Epithelial cell of umbilical artery (primary cell): ENCODE measurements around the gene DTHD1. TPM values are rescaled to one million over a fixed set of nuclear protein-coding genes. Genes with fewer than 3 reads are reported as not detected.

ENCODE experiments used
- total RNA-seq: library from RNA; depleted of rRNA; stranded (reverse); fragments of >200 nt; gene quantifications from 2 replicates; pipeline ENCODE4 v1.2.3, GENCODE V29; 2014

DTHD1 gene
- not detected in 2 replicates for total RNA-seq

GRCh38 chr4:36281384-36282106, at the start of gene DTHD1:
Gene DTHD1 (plus strand): TSS chr4:36281616. CDS start chr4:36281759, 143 bp downstream.

GRCh38 chr4:36244257-36245082, 36.9 kb upstream of the DTHD1 start, which contains the start of gene ARAP2:
Gene ARAP2 (minus strand): TSS chr4:36244514. CDS start chr4:36229486, 15,028 bp downstream.

Other genes with a start within 250 kb of the DTHD1 start
- gene ARAP2, start 37.1 kb upstream of the DTHD1 start, total RNA-seq, result 0.32 and 3.3 TPM in 2 replicates